Duodenal mucosa (tissue), 2 donors: ENCODE data around the gene HNRNPA1.
A peak's percentile ranks its signal among the peaks of the same experiment; 100 is the strongest.

Experiments
- H3K27ac ChIP-seq: one replicate; pipeline ENCODE4 v1.7.0; 2013; ENCODE audit warnings: low read depth, low read length
- H3K27me3 ChIP-seq, 2 donors: one replicate each; pipeline ENCODE4 v1.7.0; 2013; ENCODE audit warnings: low read length in 2 of 2, control low read depth in 1 of 2; ENCODE audit not compliant: insufficient read depth in 2 of 2, control insufficient read depth in 1 of 2
- H3K36me3 ChIP-seq, 2 donors: one replicate each; pipeline ENCODE4 v1.7.0; 2013; ENCODE audit warnings: low read length in 2 of 2, control low read depth in 1 of 2; ENCODE audit not compliant: insufficient read depth in 2 of 2, control insufficient read depth in 1 of 2
- H3K4me1 ChIP-seq, 2 donors: one replicate each; pipeline ENCODE4 v1.7.0; 2013; ENCODE audit warnings: low read length in 2 of 2, control low read depth in 1 of 2; ENCODE audit not compliant: insufficient read depth in 2 of 2, control insufficient read depth in 1 of 2
- H3K4me3 ChIP-seq, 2 donors: one replicate each; pipeline ENCODE4 v1.7.0; 2013; ENCODE audit warnings: low read length in 2 of 2, low read depth in 1 of 2
- H3K9ac ChIP-seq, 2 donors: one replicate each; pipeline ENCODE4 v1.7.0; 2013; ENCODE audit warnings: low read length in 2 of 2, low read depth in 1 of 2
- H3K9me3 ChIP-seq, 2 donors: one replicate each; pipeline ENCODE4 v1.7.0; 2013; ENCODE audit warnings: low read length in 2 of 2, control low read depth in 1 of 2; ENCODE audit not compliant: control insufficient read depth in 1 of 2

Gene HNRNPA1

GRCh38 chr12:54285150-54286041 lies 4.9 kb downstream of the HNRNPA1 start:
- Histone ChIP-seq H3K4me3 (peak overlapping the region in 1 of 2 donors; percentile 26), H3K36me3 (peaks cover 42 to 57% of the 10 kb centered on the region in 2 donors), H3K9me3 (no peaks in the 10 kb centered on the region), H3K9ac (peak overlapping the region in 1 of 2 donors; percentile 25), H3K27ac (no peak overlapping the region), H3K27me3 (no peaks in the 10 kb centered on the region), H3K4me1 (peaks cover 54 to 65% of the 10 kb centered on the region in 2 donors)

GRCh38 chr12:54286042-54287030 lies 5.8 kb downstream of the HNRNPA1 start:
- Histone ChIP-seq H3K27ac (no peak overlapping the region), H3K9ac (no peak overlapping the region), H3K4me1 (peaks cover 54 to 63% of the 10 kb centered on the region in 2 donors)

GRCh38 chr12:54287261-54288157 lies 7.0 kb downstream of the HNRNPA1 start:
- H3K4me1 ChIP-seq: peaks cover 48 to 51% of the 10 kb centered on the region in 2 donors
- H3K4me3 ChIP-seq: no peak overlapping the region
- no peak overlapping the region for H3K27ac ChIP-seq
- no peaks in the 10 kb centered on the region for H3K27me3 ChIP-seq
- no peaks in the 10 kb centered on the region for H3K9me3 ChIP-seq
- no peak overlapping the region for H3K9ac ChIP-seq
- H3K36me3 ChIP-seq: peaks cover 33 to 48% of the 10 kb centered on the region in 2 donors

More at GRCh38 chr12:54286042-54287030, 5.8 kb downstream of the HNRNPA1 start:
- Histone ChIP-seq H3K27me3 (no peaks in the 10 kb centered on the region), H3K4me3 (no peak overlapping the region), H3K36me3 (peaks cover 41 to 57% of the 10 kb centered on the region in 2 donors), H3K9me3 (no peaks in the 10 kb centered on the region)

- H3K4me1 ChIP-seq: peaks cover 5 to 7% of the 10 kb centered on the region in 2 donors
- no peak overlapping the region for H3K9ac ChIP-seq
- no peak overlapping the region for H3K27ac ChIP-seq
- H3K36me3 ChIP-seq: peaks cover 2 to 6% of the 10 kb centered on the region in 2 donors
- no peaks in the 10 kb centered on the region for H3K9me3 ChIP-seq
- no peaks in the 10 kb centered on the region for H3K27me3 ChIP-seq
- no peak overlapping the region for H3K4me3 ChIP-seq
Observed at GRCh38 chr12:54292083-54292930, 11.8 kb downstream of the HNRNPA1 start.

- Histone ChIP-seq H3K4me3 (no peak overlapping the region), H3K9me3 (no peaks in the 10 kb centered on the region), H3K4me1 (peaks cover 3% of the 10 kb centered on the region in 2 donors), H3K9ac (no peak overlapping the region), H3K36me3 (no peaks in the 10 kb centered on the region), H3K27ac (no peak overlapping the region), H3K27me3 (no peaks in the 10 kb centered on the region)
Observed at GRCh38 chr12:54292931-54293241, 12.4 kb downstream of the HNRNPA1 start.

- H3K36me3 ChIP-seq: no peaks in the 10 kb centered on the region
- H3K9ac ChIP-seq: no peak overlapping the region
- no peak overlapping the region for H3K27ac ChIP-seq
- no peak overlapping the region for H3K4me3 ChIP-seq
- H3K27me3 ChIP-seq: peaks cover 4% of the 10 kb centered on the region in 2 donors
- no peaks in the 10 kb centered on the region for H3K9me3 ChIP-seq
- no peaks in the 10 kb centered on the region for H3K4me1 ChIP-seq
Observed at GRCh38 chr12:54294152-54294952, 13.8 kb downstream of the HNRNPA1 start.

- Histone ChIP-seq H3K9ac (no peak overlapping the region), H3K27me3 (peaks cover 10% of the 10 kb centered on the region in 2 donors), H3K27ac (no peak overlapping the region), H3K9me3 (no peaks in the 10 kb centered on the region), H3K4me3 (no peak overlapping the region), H3K4me1 (no peaks in the 10 kb centered on the region), H3K36me3 (no peaks in the 10 kb centered on the region)
Observed at GRCh38 chr12:54294953-54295566, 14.5 kb downstream of the HNRNPA1 start.

GRCh38 chr12:54296393-54297099 lies 16.0 kb downstream of the HNRNPA1 start:
- H3K9me3 ChIP-seq: no peaks in the 10 kb centered on the region
- H3K4me1 ChIP-seq: peaks cover 5 to 13% of the 10 kb centered on the region in 2 donors
- no peak overlapping the region for H3K4me3 ChIP-seq
- H3K36me3 ChIP-seq: no peaks in the 10 kb centered on the region
- peaks cover 16 to 20% of the 10 kb centered on the region in 2 donors for H3K27me3 ChIP-seq
- H3K27ac ChIP-seq: no peak overlapping the region
- H3K9ac ChIP-seq: no peak overlapping the region
